Measurements from ENCODE around the gene MIGA2.
A peak's percentile ranks its signal among the peaks of the same experiment; 100 is the strongest.

The MIGA2 gene

DNA sequence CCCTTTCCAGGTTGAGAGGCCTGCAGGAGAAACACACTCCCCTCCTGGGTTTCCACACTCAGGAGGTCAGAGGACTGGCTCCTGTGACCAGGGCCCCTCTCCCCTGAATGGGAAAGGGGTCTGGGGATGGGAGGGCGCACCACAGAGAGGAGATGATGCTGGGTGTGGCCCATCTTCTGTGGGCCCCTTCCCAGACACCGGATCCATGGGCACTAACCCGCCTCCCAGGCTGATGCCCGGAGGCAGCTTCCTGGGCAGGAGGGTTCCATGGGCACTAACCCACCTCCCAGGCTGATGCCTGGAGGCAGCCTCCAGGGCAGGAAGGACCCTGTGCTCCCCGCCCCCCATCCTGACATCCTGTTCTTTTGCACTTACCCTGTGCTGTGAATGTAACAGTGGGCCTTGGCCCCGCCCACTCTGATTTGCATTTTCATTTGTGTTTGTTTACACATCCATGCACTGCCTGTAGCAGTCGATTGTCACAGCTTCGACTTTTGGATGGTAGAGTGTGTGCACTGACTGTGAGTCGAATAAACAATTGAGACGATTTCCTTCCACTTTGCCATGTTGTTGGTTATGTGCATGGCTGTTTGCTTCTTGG is 35.2 kb downstream of the MIGA2 start:
- DNase-seq (ENCODE audit: low read depth): no peak

GRCh38 chr9:129072171-129072570 is 35.7 kb downstream of the MIGA2 start:
- no peak for DNase-seq (ENCODE audit: low read depth)

DNA sequence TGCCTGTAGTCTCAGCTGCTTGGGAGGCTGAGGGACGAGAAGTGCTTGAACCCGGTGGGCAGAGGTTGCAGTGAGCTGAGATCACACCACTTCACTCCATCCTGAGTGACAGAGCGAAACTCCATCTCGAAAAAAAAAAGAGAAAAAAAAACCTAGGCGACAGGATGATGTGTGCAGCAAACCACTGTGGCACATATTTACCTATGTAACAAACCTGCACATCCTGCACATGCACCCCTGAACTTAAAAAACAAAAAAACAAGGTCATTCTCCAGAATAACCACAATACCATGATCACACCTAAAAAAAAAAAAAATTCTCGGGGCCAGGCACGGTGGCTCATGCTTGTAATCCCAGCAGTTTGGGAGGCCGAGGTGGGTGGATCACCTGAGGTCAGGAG is 37.0 kb downstream of the MIGA2 start:
- no peak for DNase-seq (ENCODE audit: low read depth)

- DNase-seq (ENCODE audit: low read depth): no peak
These were observed 37.7 kb downstream of the MIGA2 start for GRCh38 chr9:129074106-129074505.

DNA sequence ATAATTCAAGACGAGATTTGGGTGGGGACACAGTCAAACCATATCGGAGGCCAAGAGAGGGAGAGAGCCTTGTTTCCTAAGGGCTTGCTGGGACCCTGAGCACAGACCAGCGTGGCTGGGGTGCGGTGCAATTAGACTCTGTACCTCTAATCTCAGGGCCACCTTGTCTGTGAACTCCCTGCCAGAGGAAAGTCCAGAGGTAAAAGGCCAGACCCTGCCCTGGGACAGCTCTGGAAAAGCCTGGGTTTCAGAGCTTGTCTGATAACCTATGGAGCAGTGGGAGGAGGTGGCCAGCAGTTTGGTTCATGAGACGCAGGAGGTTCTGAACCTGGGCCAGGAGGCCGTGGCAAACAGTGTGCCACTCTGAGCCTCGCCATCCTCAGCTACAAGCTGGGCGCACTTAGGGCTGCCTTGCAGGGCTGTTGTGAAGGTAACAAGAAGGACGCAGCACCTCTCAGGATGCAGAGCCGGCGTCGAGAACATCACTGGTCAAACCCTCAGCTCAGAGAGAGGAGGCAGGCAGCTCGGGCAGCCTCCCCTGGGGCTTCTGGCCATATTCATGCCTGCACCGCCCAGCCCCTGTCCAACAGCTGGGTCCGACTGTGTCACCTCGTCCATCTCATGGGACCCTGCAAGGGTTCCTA is 39.7 kb downstream of the MIGA2 start:
- no peak for DNase-seq (ENCODE audit: low read depth)

DNA sequence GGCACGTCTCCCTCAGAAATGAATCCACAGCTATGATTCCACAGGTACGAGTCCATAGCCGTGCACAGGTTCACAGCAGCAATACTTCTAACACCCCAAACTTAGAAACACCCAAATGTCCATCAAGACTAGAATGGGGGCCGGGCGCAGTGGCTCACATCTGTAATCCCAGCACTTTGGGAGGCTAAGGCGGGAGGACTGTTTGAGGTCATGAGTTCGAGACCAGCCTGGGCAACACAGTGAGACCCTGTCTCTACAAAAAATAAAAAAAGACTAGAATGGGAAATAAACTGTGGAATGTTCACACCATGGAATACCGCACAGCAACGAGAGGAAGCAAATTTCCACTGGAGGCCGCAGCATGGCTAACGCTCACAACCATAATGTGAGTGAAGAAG is 40.2 kb downstream of the MIGA2 start:
- no peak for DNase-seq (ENCODE audit: low read depth)

- no peak for DNase-seq (ENCODE audit: low read depth)
These were observed 40.8 kb downstream of the MIGA2 start for GRCh38 chr9:129077236-129077635.

DNA sequence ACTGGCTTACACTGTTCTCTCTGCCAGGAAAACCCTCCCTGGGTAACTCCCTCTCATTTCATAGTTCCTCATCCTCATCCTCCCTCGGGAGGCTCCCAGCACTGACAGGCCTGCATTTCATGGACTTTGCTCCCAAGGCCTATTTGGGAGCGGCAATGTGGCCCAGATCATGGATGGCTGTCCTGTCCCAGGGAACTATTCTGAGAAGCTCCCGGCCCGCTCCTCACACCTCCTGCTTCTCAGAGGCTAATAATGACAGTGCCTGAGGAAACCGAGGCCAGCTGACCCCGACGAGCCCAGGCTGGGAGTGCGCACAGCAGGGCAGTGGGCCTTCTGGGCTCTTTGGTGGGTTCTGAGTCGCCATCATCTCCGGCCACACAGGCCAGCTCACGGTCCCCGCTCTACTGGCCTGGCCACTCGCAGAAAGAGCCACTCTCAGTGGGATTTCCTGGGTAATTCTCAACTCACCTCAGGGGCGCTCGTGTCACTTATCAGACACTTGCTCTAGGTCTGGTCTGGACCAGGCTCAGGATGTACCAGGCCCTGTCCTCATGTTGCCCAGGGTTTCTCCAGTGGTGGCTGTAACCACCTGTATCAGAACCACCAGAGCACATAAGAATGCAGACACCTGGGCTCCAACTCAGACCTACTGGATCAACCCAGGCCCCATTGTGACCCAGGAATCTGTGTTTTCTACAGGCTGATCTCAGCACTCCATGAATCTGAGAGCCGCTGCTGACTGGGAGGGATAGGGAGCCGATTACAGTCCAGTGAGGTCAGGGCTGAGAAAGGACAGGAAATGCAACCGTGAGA is 42.5 kb downstream of the MIGA2 start:
- DNase-seq (ENCODE audit: low read depth): no peak

DNA sequence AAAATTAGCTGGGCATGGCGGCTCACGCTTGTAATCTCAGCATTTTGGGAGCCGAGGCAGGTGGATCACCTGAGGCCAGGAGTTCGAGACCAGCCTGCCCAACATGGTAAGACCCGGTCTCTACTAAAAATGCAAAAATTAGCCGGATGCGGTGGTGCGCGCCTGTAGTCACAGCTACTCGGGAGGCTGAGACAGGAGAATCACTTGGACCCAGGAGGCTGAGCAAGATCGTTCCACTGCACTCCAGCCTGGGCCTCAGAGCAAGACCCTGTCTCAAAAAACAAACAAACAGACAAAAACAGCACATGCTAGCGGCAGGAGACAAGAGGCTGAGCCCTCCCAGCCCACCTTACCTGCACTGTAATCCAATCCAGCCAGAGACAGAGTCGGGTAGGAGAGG is 43.4 kb downstream of the MIGA2 start:
- no peak for DNase-seq (ENCODE audit: low read depth)

DNA sequence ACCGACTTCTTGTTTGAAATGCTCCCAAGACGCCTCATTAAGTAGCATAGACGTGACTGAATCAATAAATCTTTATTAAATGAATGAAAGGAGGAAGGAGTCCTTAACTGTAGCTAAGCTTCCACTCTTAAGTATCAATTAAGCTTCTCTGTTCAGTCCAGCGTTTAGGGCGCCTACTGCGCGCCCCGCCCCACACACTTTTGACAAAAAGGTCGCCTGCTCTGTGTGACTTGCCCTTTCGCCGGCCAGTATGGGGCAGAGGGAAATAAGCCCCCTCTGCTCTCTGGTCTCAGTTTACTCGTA is 43.8 kb downstream of the MIGA2 start:
- no peak for DNase-seq (ENCODE audit: low read depth)

GRCh38 chr9:129080601-129081387 is 44.4 kb downstream of the MIGA2 start, which contains the start of gene DOLPP1:
Gene DOLPP1, plus strand, starts transcription at chr9:129081111. Its CDS starts 21 bp downstream, at chr9:129081132.
- peak; percentile 98 for DNase-seq (ENCODE audit: low read depth)

DNA sequence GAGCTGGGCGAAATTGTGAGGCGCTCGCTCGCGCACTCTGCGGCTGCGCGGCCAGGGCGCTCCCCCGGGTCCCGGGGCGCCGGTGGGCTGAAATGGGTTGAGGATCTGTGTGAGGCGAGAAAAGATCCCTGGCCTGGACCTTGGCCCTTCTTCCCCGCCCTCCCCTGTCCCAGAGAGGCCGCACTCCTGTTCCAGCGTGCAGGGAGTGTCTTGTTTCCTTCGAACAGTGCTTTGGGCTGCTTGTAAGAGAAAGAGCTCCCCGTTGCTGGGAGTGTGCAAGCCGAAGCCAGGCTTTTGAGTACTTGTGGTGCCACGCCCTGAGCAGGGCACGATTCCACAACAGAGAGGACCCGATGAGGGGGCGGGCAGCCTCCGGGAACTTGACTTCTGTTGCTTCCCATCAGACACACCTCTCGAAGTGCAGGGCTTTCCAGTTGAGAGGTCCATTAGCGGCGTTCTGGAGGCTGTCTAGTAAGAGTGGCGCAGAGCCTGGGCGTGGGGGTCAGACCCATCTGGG is 45.0 kb downstream of the MIGA2 start:
- DNase-seq (ENCODE audit: low read depth): no peak

- no peak for DNase-seq (ENCODE audit: low read depth)
These were observed 47.7 kb downstream of the MIGA2 start for GRCh38 chr9:129084087-129084486.

DNA sequence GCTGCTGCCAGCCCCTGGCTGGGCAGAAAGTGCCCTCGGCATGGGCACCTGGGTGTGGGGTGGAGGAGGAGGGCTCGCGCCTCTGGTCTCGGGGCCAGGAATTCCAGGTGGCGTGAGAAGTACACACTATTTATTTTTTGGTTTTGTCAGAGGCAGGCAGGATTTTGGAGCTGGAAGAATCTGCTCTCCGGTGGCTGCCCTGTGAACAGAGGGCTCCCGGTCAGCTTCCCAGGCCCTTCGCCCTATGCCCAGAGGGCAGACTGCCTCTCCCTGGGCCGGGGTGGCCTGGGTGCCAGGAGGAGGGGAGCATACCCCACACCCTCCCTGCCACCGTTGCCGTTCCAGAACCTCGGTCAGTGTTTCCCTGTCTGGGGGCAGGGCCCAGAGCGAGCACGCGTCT is 52.8 kb downstream of the MIGA2 start:
- DNase-seq (ENCODE audit: low read depth): no peak

GRCh38 chr9:129093602-129094386 is 57.4 kb downstream of the MIGA2 start:
- no peak for DNase-seq (ENCODE audit: low read depth)

DNA sequence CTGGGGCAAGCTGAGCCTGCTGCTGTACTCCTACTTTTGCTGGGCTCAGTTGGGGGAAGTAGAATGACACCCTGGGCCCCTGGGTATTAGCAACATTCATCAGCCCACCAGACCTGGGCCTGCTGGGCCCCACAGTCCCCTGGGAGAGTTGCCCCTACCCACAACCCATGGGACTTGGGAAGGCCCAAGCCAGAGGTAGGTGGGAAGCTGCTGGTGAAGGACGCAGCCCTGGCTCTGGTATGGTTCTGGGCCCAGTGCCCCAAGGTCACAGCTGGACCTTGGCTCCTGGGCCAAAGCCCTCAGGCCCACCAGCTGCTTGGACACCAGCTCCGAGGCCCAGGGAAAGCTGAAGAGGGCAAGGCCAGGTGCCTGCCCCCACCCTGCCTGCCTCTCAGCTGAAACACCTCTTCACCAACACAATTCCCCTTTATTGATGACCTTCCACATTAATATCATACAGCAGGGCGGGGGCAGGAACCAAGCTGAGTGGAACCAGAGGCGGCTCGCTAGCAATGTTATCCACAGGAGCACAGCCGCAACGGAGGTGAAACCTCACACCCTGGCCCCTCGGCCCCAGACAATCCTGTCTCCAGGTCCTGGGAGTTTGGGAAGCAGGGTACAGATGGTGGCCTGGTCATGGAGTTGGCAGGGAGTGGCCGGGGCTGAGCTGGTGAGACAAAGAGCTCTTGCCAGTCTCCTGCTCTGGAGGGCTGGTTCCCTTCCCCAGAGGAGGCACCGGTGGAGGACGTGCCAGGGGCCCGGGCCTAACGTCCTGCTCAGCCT is 58.2 kb downstream of the MIGA2 start:
- no peak for DNase-seq (ENCODE audit: low read depth)

DNA sequence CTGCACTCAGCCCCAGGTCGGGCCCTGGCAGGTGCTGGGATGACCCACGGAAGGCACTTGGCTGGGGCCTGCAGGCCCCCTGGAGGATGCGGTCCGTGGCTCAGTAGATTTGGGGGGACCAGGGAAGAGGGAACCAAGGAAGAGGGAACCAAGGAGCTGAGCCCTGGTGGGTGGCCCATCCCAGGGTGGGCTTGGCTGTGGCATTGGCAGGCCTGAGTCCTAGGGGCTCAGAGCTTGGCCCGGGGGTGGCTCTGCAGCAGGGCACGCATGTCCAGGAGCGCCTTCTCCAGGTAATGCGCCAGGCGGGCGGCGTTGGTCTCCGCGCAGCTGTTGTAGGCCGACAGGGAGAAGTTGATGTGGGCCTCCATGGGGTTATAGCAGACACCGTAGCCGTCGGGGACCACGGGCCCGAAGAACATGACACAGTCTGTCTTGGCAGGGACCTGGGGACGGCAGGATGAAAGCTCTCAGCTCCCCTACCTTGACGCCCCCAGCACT is 58.8 kb downstream of the MIGA2 start:
- DNase-seq (ENCODE audit: low read depth): no peak

- no peak for DNase-seq (ENCODE audit: low read depth)
These were observed 59.5 kb downstream of the MIGA2 start for GRCh38 chr9:129095908-129096307.

DNA sequence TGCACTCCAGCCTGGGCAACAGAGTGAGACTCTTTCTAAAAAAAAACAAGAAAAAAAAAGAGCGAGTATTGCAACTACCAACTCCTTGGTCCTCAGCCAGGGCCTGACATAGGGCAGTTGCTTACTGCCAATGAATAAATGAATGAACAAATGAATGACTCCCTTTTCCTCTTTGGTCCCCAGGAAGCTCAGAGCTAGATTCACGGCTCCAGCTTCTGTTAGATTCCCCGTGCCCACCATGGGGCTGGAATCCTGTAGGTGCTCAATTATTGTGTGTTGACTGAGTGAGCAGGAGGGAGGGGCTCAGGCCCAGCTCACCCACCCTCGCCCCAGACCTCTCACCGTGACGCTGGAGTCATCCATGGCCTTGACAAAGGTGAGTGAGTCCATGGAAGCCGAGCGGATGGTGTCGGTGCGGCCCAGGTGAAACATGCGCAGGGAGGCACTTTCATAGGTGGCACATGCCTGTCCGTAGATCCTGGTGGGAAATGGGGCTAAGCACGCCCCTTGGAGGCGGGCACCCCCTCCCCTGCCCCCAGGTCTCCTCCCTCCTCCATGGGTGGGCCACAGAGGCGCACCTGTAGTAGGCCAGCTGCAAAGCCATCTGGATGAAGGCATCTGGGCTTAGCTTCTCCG is 61.4 kb downstream of the MIGA2 start:
- no peak for DNase-seq (ENCODE audit: low read depth)

DNA sequence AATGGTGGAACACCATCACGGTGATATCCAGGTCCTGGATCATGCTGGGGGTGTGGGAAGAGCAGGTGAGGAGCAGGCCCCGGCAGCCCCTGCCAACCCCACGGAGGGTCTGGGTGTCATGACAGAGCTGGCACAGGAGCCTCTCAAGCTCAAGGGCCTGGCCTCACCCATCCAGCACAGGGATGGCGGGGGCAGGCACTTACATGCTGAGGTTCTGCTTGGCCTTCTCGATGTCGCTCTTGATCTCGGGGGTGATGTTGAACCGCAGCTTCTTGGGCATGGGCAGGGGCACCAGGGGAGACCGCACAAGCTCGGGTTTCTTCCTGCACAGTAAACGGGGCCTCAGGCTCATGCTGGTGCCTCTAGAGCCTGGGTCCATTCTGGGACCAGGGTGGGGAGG is 61.9 kb downstream of the MIGA2 start:
- DNase-seq (ENCODE audit: low read depth): no peak
